ENCODE data around the gene ERICH2.

The ERICH2 gene

DNA sequence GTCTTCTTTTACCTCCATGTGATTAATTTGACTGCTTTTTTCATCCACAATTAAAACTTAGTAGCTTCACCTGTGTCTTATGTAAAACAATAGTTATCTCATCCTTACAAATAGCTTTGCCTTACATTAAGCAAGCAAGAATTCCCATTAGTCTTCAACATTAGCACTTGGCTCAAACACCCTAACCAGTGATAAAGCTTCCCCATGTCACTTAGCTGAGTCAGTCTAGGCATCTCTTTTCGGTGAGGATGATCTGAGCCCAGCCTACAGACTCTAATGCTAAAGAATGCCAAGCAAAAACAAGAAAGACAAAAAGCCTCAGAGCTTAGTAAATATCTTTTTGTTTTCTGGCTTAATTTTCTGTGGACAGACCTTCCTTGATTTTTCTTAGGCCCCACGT lies 72.6 kb downstream of the ERICH2 start:
- DNase-seq (ENCODE audit: low spot score), result no peak

- DNase-seq (ENCODE audit: low spot score), result no peak
These were observed 73.5 kb downstream of the ERICH2 start for GRCh38 chr2:170843656-170844055.

GRCh38 chr2:170845343-170845742 lies 75.2 kb downstream of the ERICH2 start:
- DNase-seq (ENCODE audit: low spot score), result no peak

DNA sequence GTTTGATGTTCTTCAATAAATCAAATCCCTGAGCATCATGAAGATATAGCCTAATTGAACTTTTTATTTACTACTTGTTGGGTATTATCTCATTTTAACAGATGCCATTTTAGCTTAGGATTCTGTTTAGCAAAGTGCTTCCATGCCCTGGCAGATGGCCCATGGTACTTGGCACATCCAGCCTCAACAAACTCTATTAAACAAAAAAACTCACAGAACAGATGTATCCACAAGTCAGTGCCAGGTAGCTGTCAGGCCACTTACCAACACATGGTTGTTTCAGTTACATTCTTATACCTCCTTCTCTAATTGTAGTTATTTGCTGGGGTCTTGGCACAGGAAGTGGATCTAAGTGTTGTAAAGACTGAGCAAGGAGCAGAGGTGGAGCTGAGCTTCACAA lies 76.1 kb downstream of the ERICH2 start:
- DNase-seq (ENCODE audit: low spot score), result no peak

DNA sequence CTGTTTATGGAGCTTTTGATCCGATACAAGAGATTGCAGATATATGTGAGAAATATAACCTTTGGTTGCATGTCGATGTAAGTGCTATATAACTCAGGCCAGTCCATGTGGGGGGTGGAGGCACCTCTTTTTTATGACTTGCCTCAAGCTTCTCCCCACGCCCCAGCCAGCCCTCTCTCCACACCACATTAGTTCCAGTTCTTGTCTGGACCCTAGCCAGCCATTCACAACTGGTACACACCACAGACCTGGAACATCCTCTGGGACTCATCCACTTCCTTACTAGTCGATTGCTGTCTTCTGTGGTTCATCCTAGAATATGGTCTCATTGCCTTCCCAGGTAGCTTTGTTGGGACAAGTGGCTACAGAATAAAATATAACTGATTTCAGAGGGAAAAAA lies 77.5 kb downstream of the ERICH2 start:
- DNase-seq (ENCODE audit: low spot score), result no peak

All from ecto neural progenitor cell (in vitro differentiated cells).